Amniotic epithelial cell (primary cell): ENCODE data around the gene PAX2.
A peak's percentile ranks its signal among the peaks of the same experiment; 100 is the strongest.

Source experiments
- DNase-seq: peaks from one replicate; pipeline ENCODE4 v3.0.0-alpha.2; 2010; ENCODE audit warnings: low read depth

PAX2 gene

DNA sequence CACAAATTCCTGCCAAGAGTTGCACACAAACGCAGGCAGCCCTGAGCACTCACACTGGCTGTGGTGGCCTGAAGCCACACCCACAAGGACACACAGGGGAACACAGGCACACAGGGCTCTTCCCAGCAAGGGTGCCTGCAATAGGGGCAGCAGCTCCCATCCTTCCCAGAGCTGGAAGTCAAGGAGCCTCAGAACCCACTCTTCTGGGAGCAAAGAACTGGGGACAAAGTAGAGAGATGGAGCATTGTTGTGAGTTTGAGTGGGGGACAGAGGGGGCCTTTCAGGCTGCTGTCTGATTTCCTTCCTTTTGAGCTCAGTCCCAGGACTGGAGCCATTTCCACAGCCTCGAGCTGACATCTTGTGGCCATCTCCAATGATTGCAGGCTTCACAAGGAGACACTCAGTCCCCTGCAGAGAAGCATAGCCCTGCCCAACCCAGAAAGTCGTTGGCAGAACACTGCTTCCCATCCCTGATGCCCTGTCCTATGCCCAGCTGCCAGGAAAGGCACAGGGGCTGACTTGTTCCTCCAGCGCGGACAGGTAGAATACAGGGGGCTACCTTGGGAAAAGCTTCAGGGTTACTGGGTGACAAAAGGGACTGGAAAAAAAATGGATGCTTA, 133.0 kb downstream of the PAX2 start:
- peak; percentile 59 for DNase-seq
